Measurements from ENCODE around the gene ZNF587B.
"Not testable (repeated sequence)": the region's sequence is repeated elsewhere in the genome, so short reads cannot be mapped to it uniquely, and the experiment has no call there.

Gene ZNF587B

DNA sequence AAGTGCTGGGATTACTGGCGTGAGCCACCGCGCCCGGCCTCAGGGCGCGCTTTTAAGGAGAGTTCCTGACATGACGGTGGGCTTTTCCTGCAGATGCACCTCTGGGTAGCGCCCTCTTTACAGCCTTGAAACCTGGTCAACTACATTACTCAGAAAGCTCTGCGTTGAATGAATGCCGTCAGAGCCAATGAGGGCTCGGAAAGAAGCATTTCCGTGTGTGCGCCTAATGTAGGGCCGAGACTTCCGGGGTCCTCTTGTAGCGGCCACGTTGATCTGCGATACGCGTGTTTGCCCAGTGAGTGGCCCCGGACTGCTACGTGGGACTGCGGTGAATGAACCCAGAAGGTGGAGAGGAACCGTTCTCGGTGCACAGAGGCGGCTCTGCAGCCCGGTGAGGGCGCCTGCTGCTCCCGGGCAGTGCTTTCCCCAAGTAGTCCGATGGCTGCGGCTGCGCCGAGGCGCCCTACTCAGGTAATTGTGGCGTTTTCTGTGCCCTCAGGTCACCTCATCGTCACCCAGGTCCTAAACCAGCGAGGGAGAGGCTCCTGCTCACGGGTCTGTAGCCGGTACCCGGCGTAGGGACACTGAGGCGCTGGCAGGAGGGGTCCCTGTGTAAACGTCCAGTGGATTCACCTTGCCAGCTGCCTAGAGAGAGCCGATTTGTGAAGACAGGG lies 10.5 kb upstream of the ZNF587B start:
- DNase-seq: peak; percentile 90

DNA sequence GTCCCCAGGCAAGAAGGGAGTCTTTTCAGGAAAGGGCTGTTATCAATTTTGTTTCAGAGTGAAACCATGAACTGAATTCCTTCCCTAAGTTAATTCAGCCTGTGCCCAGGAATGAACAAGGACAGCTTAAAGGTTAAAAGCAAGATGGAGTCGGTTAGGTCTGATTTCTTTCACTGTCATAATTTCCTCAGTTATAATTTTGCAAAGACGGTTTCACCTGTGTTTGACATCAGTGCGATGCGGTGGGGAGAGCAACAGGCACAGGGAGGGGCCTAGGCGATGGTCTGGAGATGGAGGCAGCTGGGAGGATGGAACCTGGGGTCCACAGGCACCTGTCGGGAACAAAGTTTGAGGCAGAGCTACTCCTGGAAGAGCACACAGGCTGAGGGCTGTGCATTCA lies 9.5 kb upstream of the ZNF587B start:
- no peak for DNase-seq

DNA sequence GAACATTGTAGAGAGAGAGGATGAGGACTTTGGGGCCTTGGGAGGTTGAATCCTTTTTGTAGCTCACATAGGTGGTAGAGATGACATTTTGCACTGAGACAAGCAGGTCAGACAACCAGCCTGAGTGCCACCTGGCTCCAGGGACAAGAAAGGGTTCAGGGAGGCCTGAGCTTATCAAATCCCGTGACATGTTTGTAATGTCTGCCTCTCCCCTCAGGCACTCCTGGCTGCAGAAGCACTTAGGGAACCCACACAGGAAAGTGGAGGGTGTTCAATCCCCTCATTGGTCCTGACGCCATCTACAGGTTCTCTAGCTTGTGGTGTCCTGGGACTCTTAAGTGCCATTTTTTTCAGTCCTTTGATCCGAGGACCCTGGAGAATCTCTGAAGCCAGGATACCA lies 9.0 kb upstream of the ZNF587B start:
- DNase-seq: not testable (repeated sequence)

DNA sequence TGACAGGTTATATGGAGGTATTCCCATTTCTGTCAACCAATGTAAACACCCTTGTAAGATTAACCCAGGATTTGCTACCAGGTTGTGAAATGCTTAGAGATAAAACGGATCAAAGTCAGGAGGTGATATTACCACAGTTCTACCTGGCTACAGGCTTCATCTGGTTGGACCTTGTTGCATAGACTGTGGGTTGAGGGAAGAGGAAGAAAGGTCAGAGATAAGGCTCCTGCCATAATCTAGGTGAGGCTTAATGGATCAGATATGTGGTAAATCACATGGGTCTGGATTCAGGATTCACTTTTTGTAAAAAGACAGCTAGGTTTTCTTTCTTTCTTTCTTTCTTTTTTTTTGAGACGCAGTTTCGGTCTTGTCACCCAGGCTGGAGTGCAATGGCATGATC lies 8.6 kb upstream of the ZNF587B start:
- DNase-seq: not testable (repeated sequence)

DNA sequence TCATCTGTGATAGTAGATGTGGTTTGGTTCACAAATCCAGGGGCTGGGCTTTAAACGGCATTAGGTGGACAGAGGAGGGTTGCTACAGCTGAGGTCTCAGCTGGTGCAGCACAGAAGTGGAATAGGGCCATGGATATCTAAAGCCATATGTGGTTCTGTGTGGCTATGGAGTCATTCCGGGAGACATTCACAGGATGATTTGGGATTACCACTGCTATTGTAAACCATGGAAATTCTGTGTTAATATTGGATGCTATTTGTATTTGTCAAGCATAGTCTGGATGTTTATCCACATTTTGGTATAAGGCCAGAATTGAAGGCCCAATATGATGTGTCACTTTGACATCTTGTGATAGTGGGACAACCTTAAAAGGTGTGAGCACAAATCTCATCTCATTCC lies 6.9 kb upstream of the ZNF587B start:
- not testable (repeated sequence) for DNase-seq

DNA sequence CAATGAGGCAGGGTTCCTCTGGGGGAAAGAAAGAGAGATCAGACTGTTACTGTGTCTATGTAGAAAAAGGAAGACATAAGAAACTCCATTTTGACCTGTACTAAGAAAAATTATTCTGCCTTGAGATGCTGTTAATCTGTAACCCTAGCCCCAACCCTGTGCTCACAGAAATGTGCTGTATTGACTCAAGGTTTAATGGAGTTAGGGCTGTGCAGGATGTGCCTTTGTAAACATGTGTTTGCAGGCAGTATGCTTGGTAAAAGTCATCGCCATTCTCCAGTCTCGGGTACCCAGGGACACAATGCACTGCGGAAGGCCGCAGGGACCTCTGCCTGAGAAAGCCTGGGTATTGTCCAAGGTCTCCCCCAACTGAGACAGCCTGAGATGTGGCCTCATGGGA lies 6.5 kb upstream of the ZNF587B start:
- not testable (repeated sequence) for DNase-seq

DNA sequence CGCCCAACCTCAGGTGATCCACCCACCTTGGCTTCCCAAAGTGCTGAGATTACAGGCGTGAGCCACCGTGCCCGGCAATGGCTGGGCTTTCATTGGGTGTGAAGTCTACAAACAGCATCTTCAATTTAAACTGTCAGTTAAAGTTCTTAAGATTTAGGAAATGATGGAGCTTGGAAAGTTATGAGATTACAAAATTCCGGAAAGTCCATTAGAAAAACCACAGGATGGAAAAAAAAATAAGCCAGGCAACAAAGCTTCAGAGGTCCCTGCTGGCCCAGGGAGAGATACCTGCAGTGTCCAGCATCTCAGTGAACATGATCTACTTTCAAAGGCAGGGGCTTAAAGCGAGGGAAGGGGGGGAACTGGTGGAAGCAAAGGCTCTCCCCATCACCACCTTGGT lies 4.6 kb upstream of the ZNF587B start:
- DNase-seq: no peak

DNA sequence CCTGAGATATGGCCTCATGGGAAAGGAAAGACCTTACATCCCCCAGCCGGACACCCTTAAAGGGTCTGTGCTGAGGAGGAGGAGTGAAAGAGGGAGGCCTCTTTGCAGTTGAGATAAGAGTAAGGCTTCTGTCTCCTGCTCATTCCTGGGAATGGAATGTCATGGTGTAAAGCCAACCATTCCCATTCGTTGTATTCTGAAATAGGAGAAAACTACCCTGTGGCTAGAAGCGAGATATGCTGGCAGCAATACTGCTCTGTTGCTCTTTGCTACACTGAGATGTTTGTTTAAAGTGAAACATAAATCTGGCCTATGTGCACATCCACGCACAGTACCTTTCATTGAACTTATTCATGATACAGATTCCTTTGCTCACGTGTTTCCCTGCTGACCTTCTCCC lies 783 bp upstream of the ZNF587B start:
- DNase-seq: no peak

DNA sequence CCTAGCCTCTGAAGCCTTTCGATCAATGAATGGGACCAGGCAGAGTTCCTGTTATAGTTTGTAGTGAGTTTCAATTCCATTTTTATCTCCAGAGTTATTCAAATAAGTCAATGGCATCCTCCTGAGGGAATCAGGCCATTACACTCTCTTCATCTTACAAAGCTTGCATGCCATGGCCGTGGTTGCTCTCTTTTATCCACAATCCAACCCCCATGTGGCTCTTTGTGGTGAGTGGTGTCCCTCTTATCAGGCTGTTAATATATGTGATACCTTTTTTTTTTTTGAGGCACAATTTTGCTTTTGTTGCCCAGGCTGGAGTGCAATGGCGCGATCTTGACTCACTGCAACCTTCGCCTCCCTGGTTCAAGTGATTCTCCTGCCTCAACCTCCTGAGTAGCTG lies 6.9 kb downstream of the ZNF587B start:
- not testable (repeated sequence) for DNase-seq

DNA sequence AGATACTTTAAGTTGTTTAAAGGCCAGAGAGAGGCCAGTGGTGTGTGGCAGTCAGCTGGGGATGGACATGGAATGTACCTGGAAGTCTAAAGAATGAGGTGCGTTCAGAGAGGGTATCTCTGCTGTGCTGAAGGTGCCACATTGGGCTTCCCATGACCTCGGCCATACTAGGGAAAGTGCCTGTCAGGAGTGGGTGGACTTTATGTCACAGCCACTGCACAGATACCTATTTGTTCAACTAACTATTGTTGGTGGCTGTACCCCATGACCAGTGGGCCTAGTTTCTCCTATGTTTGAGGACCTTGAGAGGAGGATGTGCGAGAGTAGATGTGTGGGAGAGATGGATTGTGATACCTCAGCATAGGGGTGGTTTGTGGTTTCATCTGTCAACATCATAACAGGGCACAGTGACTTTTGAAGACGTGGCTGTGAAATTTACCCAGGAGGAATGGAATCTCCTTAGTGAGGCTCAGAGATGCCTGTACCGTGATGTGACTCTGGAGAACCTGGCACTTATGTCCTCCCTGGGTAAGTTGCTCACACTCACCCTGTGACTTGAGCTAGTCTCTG lies 8.6 kb downstream of the ZNF587B start:
- not testable (repeated sequence) for DNase-seq

DNA sequence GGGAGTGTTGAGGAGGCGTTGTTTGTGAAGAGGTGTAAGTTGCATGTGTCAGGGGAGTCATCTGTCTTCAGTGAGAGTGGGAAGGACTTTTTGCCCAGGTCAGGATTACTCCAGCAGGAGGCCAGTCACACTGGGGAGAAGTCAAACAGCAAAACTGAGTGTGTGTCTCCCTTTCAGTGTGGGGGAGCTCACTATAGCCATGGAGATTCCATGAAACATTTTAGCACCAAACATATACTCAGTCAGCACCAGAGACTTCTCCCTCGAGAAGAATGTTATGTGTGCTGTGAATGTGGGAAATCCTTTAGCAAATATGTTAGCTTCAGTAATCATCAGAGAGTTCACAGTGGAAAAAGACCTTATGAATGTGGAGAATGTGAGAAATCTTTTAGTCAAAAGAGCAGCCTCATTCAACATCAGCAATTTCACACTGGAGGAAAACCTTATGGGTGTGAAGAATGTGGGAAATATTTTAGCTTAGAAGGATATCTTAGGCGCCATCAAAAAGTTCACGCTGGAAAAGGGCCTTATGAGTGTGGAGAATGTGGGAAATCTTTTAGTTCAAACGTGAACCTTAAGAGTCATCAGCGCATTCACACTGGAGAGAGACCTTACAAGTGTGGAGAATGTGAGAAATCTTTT lies 11.1 kb downstream of the ZNF587B start:
- no peak for DNase-seq

DNA sequence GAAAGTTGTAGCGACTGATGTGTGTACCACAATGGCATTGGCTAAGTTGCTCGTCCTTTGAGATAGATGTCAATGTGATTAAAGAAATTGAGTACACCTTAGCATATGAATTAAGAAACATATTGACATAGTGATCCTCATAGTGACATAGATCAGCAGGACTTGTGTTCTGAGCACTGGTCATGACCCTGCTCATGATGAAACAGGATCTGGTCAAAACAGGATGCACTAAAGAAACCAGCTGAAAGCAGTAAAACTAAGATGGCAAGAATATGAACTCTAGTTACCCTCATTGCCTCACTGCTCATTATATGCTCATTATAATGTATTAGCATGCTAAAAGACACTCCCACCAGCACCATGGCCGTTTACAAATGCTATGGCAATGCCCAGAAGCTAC lies 17.1 kb downstream of the ZNF587B start:
- not testable (repeated sequence) for DNase-seq

DNA sequence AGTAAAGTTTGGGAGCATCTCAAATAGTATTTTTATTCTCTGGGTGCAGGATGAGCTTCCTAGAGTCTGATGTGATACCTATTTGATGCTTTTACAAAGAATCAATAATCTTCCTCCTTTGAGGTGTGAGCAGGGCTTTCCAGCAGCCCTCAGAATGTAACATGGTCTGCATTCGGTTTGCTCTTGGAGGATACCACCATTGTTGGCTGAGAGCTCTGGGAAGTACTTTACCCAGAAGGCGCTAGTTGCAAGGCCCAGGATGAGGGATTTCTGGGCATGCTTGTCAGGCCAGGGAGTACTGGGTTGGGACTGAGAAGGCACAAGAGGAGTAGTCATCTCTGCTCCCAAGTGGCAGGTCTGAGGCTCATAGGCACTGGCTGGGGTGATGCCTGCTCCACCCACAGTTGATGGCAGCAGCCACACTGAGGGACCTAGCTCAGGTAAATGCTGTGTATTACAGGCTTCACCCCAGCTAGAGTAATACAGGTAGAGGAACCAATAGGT lies 19.1 kb downstream of the ZNF587B start:
- not testable (repeated sequence) for DNase-seq

DNA sequence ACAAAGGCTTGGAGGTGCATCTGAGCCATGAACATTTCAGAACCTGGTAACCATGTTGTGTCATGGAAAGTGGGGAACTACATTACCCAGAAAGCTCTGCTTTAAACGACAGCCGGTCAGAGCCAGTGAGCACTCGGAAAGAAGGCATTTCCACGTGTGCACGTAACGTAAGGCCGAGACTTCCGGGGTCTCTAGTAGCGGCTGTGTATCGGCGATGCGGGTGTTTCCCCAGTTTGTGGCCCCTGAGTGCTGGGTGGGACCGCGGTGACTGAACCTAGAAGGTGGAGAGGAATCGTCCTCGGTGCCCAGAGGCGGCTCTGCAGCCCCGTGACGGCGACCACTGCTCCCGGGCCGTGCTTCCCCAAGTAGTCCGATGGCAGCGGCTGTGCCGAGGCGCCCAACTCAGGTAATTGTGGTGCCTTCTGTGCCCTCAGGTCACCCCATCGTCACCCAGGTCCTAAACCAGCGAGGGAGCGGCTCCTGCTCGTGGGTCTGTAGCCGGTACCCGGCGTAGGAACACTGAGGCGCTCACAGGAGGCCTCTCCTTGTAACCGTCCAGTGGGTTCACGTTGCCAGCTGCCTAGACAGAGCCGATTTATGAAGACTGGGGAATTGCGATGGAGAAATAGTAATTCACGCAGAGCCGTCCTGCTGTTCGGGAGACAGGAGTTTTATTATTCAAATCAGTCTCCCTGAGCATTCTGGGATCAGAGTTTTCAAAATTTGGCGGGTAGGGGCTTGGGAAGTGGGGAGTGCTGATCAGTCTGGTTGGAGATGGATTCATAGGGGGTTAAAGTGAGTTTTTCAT lies 19.8 kb downstream of the ZNF587B start, which contains the start of gene ZNF587:
TSS of gene ZNF587 (plus strand) at position 194 of the 808 bp plus-strand sequence. CDS start at position 374, 180 bp downstream.
- DNase-seq: peak; percentile 86

DNA sequence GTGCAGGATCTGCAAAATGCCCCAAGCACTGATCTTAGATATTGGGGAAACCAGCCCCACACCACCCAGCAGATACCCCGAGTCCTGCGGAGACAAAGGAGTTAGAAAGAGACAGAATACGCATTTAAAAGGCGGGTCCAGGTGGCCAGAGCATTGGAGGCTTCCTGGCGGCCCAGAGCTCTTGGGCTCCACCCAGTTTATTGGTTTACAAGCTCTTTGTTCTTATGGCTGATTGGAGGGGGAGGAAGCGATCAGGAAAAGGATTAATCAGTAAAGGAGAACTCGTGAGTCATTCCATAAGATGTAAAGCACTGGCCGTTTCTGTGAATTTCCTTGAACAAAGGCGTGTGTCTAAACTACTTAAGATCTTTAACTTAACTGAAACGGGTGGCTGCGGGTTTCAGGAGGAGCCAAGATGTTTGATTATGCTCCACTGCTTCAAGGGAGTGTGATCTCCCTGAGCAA lies 20.5 kb downstream of the ZNF587B start:
- DNase-seq: peak; percentile 25

DNA sequence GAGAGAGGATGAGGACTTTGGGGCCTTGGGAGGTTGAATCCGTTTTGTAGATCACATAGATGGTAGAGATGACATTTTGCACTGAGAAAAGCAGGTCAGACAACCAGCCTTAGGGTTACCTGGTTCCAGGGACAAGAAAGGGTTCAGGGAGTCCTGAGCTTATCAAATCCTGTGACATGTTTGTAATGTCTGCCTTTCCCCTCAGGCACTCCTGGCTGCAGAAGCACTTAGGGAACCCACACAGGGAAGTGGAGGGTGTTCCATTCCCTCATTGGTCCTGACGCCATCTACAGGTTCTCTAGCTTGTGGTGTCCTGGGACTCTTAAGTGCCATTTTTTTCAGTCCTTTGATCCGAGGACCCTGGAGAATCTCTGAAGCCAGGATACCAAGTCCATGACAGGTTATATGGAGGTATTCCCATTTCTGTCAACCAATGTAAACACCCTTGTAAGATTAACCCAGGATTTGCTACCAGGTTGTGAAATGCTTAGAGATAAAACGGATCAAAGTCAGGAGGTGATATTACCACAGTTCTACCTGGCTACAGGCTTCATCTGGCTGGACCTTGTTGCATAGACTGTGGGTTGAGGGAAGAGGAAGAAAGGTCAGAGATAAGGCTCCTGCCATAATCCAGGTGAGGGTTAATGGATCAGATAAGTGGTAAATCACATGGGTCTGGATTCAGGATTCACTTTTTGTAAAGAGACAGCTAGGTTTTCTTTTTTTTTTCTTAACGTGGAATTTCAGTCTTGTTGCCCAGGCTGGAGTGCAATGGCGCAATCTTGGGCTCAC lies 21.9 kb downstream of the ZNF587B start:
- not testable (repeated sequence) for DNase-seq

DNA sequence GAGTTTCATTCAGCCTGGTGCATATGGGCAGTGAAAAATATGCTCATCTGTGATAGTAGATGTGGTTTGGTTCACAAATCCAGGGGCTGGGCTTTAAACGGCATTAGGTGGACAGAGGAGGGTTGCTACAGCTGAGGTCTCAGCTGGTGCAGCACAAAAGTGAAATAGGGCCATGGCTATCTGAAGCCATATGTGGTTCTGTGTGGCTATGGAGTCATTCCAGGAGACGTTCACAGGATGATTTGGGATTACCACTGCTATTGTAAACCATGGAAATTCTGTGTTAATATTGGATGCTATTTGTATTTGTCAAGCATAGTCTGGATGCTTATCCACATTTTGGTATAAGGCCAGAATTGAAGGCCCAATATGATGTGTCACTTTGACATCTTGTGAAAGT lies 24.0 kb downstream of the ZNF587B start:
- DNase-seq: not testable (repeated sequence)

DNA sequence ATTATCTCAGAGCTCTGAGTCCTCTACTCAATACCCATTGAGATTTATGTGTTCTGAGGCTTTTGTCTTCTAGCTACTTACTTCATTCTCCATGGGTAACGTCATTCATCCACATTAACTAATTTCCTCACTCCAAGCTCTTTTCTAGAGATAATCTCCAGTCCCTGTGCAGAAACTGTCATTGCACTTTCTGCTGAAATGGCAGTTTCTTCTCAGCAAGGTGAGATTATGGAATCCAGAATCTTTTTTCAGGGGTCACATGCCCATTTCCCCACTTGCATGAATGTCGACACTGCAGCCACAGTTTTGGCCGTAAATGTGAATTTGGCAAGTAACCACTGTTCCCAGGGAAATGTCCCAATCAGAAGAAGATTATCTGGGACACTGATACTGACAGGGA lies 32.3 kb downstream of the ZNF587B start:
- DNase-seq: not testable (repeated sequence)

DNA sequence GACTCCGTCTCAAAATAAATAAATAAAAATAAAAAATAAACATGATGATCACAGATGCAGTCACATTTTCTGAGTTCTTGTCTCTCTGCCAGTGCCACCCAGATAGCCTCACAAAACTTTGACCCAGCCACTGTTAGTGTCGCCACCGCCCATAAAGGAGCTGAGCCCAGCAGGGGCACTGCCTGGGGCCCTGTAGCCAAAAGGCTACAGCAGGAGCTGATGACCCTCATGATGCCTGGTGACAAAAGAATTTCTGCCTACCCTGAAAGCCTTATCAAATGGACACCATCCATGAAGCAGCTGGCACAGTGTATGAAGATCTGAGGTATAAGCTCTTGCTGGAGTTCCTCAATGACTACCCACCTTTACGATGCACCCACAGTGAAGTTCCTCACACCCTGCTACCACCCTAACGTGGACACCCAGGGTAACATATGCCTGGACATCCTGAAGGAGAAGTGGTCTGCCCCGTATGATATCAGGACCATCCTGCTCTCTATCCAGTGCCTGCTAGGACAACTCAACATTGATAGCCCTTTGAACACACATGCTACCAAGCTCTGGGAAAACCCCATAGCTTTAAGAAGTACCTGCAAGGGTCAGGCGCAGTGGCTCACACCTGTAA lies 37.9 kb downstream of the ZNF587B start:
- DNase-seq: no peak

DNA sequence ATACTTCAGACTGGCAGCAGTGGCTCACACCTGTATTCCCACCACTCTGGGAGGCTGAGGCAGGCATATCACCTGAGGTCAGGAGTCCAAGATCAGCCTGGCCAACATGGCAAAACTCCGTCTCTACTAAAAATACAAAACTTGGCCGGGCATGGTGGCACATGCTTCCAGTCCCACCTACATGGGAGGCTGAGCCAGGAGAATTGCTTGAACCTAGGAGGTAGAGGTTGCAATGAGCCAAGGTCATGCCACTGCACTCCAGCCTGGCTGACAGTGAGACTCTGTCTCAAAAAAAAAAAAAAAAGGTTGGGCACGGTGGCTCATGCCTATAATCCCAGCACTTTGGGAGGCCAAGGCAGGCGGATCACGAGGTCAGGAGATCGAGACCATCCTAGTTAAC lies 39.6 kb downstream of the ZNF587B start:
- DNase-seq: not testable (repeated sequence)

DNA sequence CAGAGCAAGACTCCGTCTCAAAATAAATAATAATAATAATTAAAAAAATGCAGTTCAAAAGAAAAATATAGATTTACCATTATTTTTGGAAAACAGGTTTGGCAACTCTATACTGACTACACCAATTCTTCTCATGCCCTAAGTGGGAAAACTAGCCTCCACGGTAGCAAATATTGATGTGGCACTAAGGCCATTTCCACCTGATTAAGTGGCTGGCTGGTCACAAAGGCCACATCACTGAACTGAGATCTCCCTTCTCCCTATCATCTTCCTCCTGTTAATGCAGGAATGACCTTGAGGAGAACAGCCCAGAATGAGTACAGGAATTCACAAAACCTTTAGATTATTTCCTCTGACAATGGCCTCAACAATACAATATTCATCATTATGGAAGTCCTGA lies 40.1 kb downstream of the ZNF587B start:
- DNase-seq: no peak

DNA sequence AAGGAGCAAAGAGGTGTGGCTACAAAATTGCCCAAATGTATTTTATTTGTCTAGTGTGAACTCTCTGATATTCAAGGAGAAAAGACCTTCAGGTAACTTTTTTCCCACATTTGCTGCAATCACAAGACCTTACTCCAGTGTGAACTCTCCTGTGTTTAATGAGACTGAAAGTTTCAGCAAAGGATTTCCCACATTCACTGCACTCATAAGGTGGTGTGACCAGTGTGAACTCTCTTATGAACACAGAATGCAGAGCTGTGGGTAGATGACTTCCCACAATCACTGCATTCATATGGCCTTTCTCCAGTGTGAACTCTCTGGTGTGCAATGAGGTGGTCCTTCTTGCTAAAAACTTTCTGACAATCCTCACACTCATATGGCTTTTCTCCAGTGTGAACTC lies 42.4 kb downstream of the ZNF587B start:
- DNase-seq: no peak
